GM23338 (cell line): ENCODE measurements around the gene USP21. TPM values are rescaled to one million over a fixed set of nuclear protein-coding genes. Genes with fewer than 3 reads are reported as not detected.

ENCODE experiments used
- CREB1 ChIP-seq: fragments of 250-450 bp; sonication (Bioruptor Pico); IDR thresholded peaks from 2 replicates; pipeline ENCODE4 v1.5.0; 2020; ENCODE audit warnings: low read depth, mild to moderate bottlenecking, moderate library complexity
- ZNF462 ChIP-seq: fragments of 250-450 bp; sonication (Bioruptor Pico); IDR thresholded peaks from 2 replicates; pipeline ENCODE4 v1.5.0; 2020; ENCODE audit warnings: mild to moderate bottlenecking, moderate library complexity
- polyA plus RNA-seq: library from polyadenylated mRNA; unstranded; fragments of >200 nt; fragmentation: Nextera tagmentation; extraction: Ambion mirVana; gene quantifications from 2 replicates; pipeline ENCODE4 v1.2.1, GENCODE V29; 2016
- total RNA-seq: library from RNA; depleted of rRNA; stranded (reverse); fragments of >200 nt; shearing (Covaris generic); gene quantifications from 2 replicates; pipeline ENCODE4 v1.2.3, GENCODE V29; 2014
- TF ChIP-seq, protein P1 (sequence below): IDR thresholded peaks from one replicate; pipeline ENCODE4 v1.6.1; 2018; ENCODE audit warnings: antibody characterized with exemption; ENCODE audit not compliant: unreplicated experiment

The USP21 gene
- total and polyA plus RNA-seq, 2 experiments from 2014 or later: 17.9 to 25.6 TPM

DNA sequence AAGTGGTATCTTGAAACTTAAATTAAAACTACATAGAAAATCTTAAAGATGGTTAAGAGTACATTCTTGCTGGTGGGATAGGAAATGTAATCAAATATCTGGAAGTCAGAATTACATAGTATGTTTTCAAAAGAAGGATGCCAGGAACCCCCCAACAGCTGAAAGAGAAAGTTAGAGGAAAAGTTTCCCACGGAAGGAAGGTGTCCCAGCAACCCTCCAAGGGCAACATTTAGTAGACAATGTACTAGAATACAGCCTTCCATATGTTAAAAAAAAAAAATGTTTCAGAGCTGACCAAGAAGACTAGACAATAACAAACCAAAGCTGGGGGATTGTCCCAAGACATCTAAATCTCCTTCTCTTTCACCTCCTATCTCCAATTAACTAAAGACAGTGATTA, 29.0 kb upstream of the USP21 start (continued):
- TF ChIP-seq ZNF462 (CRISPR knock-in tag) (no peak), CREB1 (CRISPR knock-in tag) (no peak)
- TF ChIP-seq, protein P1, sequence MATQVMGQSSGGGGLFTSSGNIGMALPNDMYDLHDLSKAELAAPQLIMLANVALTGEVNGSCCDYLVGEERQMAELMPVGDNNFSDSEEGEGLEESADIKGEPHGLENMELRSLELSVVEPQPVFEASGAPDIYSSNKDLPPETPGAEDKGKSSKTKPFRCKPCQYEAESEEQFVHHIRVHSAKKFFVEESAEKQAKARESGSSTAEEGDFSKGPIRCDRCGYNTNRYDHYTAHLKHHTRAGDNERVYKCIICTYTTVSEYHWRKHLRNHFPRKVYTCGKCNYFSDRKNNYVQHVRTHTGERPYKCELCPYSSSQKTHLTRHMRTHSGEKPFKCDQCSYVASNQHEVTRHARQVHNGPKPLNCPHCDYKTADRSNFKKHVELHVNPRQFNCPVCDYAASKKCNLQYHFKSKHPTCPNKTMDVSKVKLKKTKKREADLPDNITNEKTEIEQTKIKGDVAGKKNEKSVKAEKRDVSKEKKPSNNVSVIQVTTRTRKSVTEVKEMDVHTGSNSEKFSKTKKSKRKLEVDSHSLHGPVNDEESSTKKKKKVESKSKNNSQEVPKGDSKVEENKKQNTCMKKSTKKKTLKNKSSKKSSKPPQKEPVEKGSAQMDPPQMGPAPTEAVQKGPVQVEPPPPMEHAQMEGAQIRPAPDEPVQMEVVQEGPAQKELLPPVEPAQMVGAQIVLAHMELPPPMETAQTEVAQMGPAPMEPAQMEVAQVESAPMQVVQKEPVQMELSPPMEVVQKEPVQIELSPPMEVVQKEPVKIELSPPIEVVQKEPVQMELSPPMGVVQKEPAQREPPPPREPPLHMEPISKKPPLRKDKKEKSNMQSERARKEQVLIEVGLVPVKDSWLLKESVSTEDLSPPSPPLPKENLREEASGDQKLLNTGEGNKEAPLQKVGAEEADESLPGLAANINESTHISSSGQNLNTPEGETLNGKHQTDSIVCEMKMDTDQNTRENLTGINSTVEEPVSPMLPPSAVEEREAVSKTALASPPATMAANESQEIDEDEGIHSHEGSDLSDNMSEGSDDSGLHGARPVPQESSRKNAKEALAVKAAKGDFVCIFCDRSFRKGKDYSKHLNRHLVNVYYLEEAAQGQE: no peak
